HCT116 (cell line): ENCODE results near the gene FAM13A. TPM values are rescaled to one million over a fixed set of nuclear protein-coding genes. Genes with fewer than 3 reads are reported as not detected.

ENCODE experiments used
- ATAC-seq: fragments of 200-7000 bp; cut with Tn5 transposase; 2 replicates; pipeline ENCODE4 v1.9.1; 2020; ENCODE audit warnings: mild to moderate bottlenecking, moderate library complexity
- BruUV-seq: library from RNA; stranded (reverse); fragments of 400-500 nt; replicated peaks from 2 replicates; lab custom pipeline; 2021; lab: Mats Ljungman, UMichigan
- CTCF ChIA-PET: fragments of 300-600 bp; sonication (Branson Sonifier 250); formaldehyde crosslinking; loops from one replicate; lab custom pipeline; 2021; ENCODE audit warnings: antibody characterized with exemption; lab: Charles Lee
- POLR2A ChIA-PET: fragments of 300-600, 350-600 bp; sonication (Branson Sonifier 250); formaldehyde crosslinking; loops from one replicate; lab custom pipeline; 2021; ENCODE audit warnings: antibody characterized with exemption; lab: Charles Lee
- RAD21 ChIA-PET, 2 experiments: fragments of 300-600 bp; sonication (Branson Sonifier 250); formaldehyde crosslinking; loops; one replicate each; lab custom pipeline; 2023; ENCODE audit warnings: low total read pairs in 2 of 2; ENCODE audit not compliant: uncharacterized antibody in 2 of 2, unreplicated experiment in 2 of 2, low non-redundant PET in 1 of 2; lab: Charles Lee
- DNase-seq: peaks from one replicate; pipeline ENCODE4 v3.0.0-alpha.2; 2010; ENCODE audit warnings: low read depth, low spot score
- H2AFZ ChIP-seq: fragments of 200-600 bp; shearing (Covaris generic), sonication (generic); 2 replicates; pipeline ENCODE4 v1.6.1; 2017; ENCODE audit warnings: low read depth, mixed run types, mixed read lengths, antibody characterized with exemption, low read length; ENCODE audit not compliant: poor library complexity, severe bottlenecking
- H3K27ac ChIP-seq: 2 replicates; pipeline ENCODE4 v1.5.1; 2012; ENCODE audit warnings: low read depth, low read length
- H3K27me3 ChIP-seq: fragments of 200-600 bp; sonication (generic); 2 replicates; pipeline ENCODE4 v1.6.1; 2016; ENCODE audit warnings: mixed run types, low read length, mixed read lengths; ENCODE audit not compliant: insufficient read depth
- H3K36me3 ChIP-seq, 2 experiments: fragments of 200-500 bp in 1 of 2; fragments of 200-600 bp in 1 of 2; sonication (Bioruptor generic) in 1 of 2; sonication (generic) in 1 of 2; 2 replicates each; pipeline versions ENCODE4 v1.5.1 to v1.6.1; 2014 to 2016; ENCODE audit warnings: low read length in 2 of 2, inconsistent platforms in 1 of 2, mixed read lengths in 1 of 2, mixed run types in 1 of 2; ENCODE audit not compliant: insufficient read depth in 2 of 2, control insufficient read depth in 1 of 2
- H3K4me1 ChIP-seq, 2 experiments: fragments of 200-600 bp in 1 of 2; sonication (generic) in 1 of 2; 2 replicates each; pipeline versions ENCODE4 v1.5.1 to v1.6.1; 2012 to 2017; ENCODE audit warnings: low read length in 2 of 2, inconsistent platforms in 1 of 2, mild to moderate bottlenecking in 1 of 2, mixed read lengths in 1 of 2, mixed run types in 1 of 2, moderate library complexity in 1 of 2; ENCODE audit not compliant: insufficient read depth in 2 of 2, control insufficient read depth in 1 of 2
- H3K4me2 ChIP-seq: fragments of 200-600 bp; sonication (generic); 2 replicates; pipeline ENCODE4 v1.6.1; 2017; ENCODE audit warnings: mixed run types, low read length, mixed read lengths
- H3K4me3 ChIP-seq, 2 experiments: fragments of 200-600 bp in 1 of 2; sonication (generic) in 1 of 2; replicated peaks in 1 of 2; 2 replicates each; pipeline ENCODE4 v1.5.1; 2011 to 2016; ENCODE audit warnings: low read length in 2 of 2, control low read depth in 1 of 2, low read depth in 1 of 2, mild to moderate bottlenecking in 1 of 2, mixed read lengths in 1 of 2, mixed run types in 1 of 2
- H3K79me2 ChIP-seq: fragments of 200-600 bp; sonication (generic); 2 replicates; pipeline ENCODE4 v1.6.1; 2017; ENCODE audit warnings: mild to moderate bottlenecking, mixed run types, low read length, moderate library complexity, mixed read lengths; ENCODE audit not compliant: insufficient read depth
- H3K9ac ChIP-seq: fragments of 200-600 bp; sonication (generic); 2 replicates; pipeline ENCODE4 v1.6.1; 2016; ENCODE audit warnings: low read length, mixed read lengths
- H3K9me2 ChIP-seq: fragments of 200-600 bp; sonication (generic), shearing (Covaris generic); 2 replicates; pipeline ENCODE4 v1.6.1; 2017; ENCODE audit warnings: mixed run types, mild to moderate bottlenecking, moderate library complexity; ENCODE audit not compliant: insufficient read depth
- H3K9me3 ChIP-seq, 2 experiments: fragments of 200-500 bp in 1 of 2; fragments of 200-600 bp in 1 of 2; sonication (Bioruptor generic) in 1 of 2; sonication (generic) in 1 of 2; 2 replicates each; pipeline ENCODE4 v1.6.1; 2014 to 2017; ENCODE audit warnings: low read length in 2 of 2, mixed read lengths in 2 of 2, inconsistent platforms in 1 of 2, low read depth in 1 of 2, mild to moderate bottlenecking in 1 of 2, mixed run types in 1 of 2, moderate library complexity in 1 of 2; ENCODE audit not compliant: control insufficient read depth in 1 of 2, insufficient read depth in 1 of 2
- H4K20me1 ChIP-seq: fragments of 200-600 bp; sonication (generic), shearing (Covaris generic); 2 replicates; pipeline ENCODE4 v1.6.1; 2017; ENCODE audit warnings: mixed run types, mild to moderate bottlenecking, moderate library complexity; ENCODE audit not compliant: insufficient read depth
- ATF3 ChIP-seq: IDR thresholded peaks from 2 replicates; pipeline ENCODE4 v1.6.1; 2012
- CBX3 ChIP-seq: IDR thresholded peaks from 2 replicates; pipeline ENCODE4 v1.6.1; 2012; ENCODE audit warnings: low read depth
- CEBPB ChIP-seq: IDR thresholded peaks from 2 replicates; pipeline ENCODE4 v1.6.1; 2012; ENCODE audit warnings: low read depth
- EZH2 ChIP-seq: fragments of 200-600 bp; sonication (generic); IDR thresholded peaks from 2 replicates; pipeline ENCODE4 v1.6.1; 2017; ENCODE audit warnings: antibody characterized with exemption, mixed run types
- EZH2phosphoT487 ChIP-seq: fragments of 200-600 bp; IDR thresholded peaks from 2 replicates; pipeline ENCODE4 v1.6.1; 2018; ENCODE audit warnings: antibody characterized with exemption, borderline replicate concordance
- FOSL1 ChIP-seq: IDR thresholded peaks from 2 replicates; pipeline ENCODE4 v1.6.1; 2012; ENCODE audit warnings: low read depth
- JUND ChIP-seq: IDR thresholded peaks from 2 replicates; pipeline ENCODE4 v1.6.1; 2012
- MAX ChIP-seq: IDR thresholded peaks from 2 replicates; pipeline ENCODE4 v1.6.1; 2012
- POLR2A ChIP-seq: IDR thresholded peaks from 2 replicates; pipeline ENCODE4 v1.7.0; 2011; ENCODE audit warnings: borderline replicate concordance; ENCODE audit not compliant: insufficient read depth, insufficient read length; ENCODE audit errors: extremely low read depth
- POLR2AphosphoS5 ChIP-seq: IDR thresholded peaks from 2 replicates; pipeline ENCODE4 v1.6.1; 2011; ENCODE audit warnings: mild to moderate bottlenecking, low read depth, low read length, moderate library complexity
- RAD21 ChIP-seq: IDR thresholded peaks from 2 replicates; pipeline ENCODE4 v1.6.1; 2012; ENCODE audit warnings: low read depth, mild to moderate bottlenecking
- SIN3A ChIP-seq: IDR thresholded peaks from 2 replicates; pipeline ENCODE4 v1.6.1; 2012; ENCODE audit warnings: low read depth
- SP1 ChIP-seq: IDR thresholded peaks from 2 replicates; pipeline ENCODE4 v1.6.1; 2012; ENCODE audit warnings: low read depth
- SRF ChIP-seq: IDR thresholded peaks from 2 replicates; pipeline ENCODE4 v1.6.1; 2012; ENCODE audit warnings: low read depth
- TCF7L2 ChIP-seq: IDR thresholded peaks from 2 replicates; pipeline ENCODE4 v1.7.0; 2011; ENCODE audit warnings: borderline replicate concordance, inconsistent platforms; ENCODE audit not compliant: insufficient read depth, insufficient read length; ENCODE audit errors: extremely low read depth
- YY1 ChIP-seq: IDR thresholded peaks from 2 replicates; pipeline ENCODE4 v1.6.1; 2011; ENCODE audit warnings: low read length, low read depth, moderate library complexity, mild to moderate bottlenecking; ENCODE audit not compliant: insufficient replicate concordance; ENCODE audit errors: extremely low read depth
- ZBTB33 ChIP-seq: IDR thresholded peaks from 2 replicates; pipeline ENCODE4 v1.6.1; 2011; ENCODE audit warnings: mild to moderate bottlenecking, low read length, moderate library complexity; ENCODE audit not compliant: insufficient replicate concordance; ENCODE audit errors: extremely low read depth
- ZFX ChIP-seq: fragments of 450-650 bp; IDR thresholded peaks from 2 replicates; pipeline ENCODE4 v1.6.1; 2017
- intact Hi-C: fragments of 100-400 bp; cut with micrococcal nuclease; formaldehyde crosslinking; loops from 2 replicates; pipeline ENCODE4 v1.10.0; 2022
- total RNA-seq: library from RNA; stranded (reverse); gene quantifications from one replicate; pipeline ENCODE4 v1.2.1, GENCODE V29; 2021; ENCODE audit not compliant: unreplicated experiment

The FAM13A gene
- total RNA-seq, 1 experiment from 2014 or later: 17.2 TPM

GRCh38 chr4:88697141-88697540 is 359.8 kb downstream of the FAM13A start:
- no peaks in the 10 kb centered on the region for H4K20me1 ChIP-seq
- no peak for DNase-seq
- no peaks in the 10 kb centered on the region for H3K27me3 ChIP-seq
- no peaks in the 10 kb centered on the region for H3K79me2 ChIP-seq
- ChIA-PET RAD21 (no interaction called here), CTCF (interaction anchor here (1.7 kb wide), 1 partner anchor 158 kb away, joined by 5 read pairs; no protein-coding TSS in a partner anchor), POLR2A (no interaction called here)
- peak overlapping the region; percentile 32 for H3K9ac ChIP-seq
- intact Hi-C loops: no loop called here
- H3K9me3 ChIP-seq: no peaks in the 10 kb centered on the region
- peak; percentile 19; the same call in 1 of the 2 replicates for ATAC-seq
- H3K4me3 ChIP-seq: peak overlapping the region; percentile 59 to 64
- peak overlapping the region; percentile 30 for H2AFZ ChIP-seq
- H3K36me3 ChIP-seq: no peaks in the 10 kb centered on the region
- H3K4me1 ChIP-seq: peaks cover 0 to 5% of the 10 kb centered on the region in 2 experiments; a peak in 1 of 4 replicates
- no peak overlapping the region for H3K27ac ChIP-seq
- no peaks in the 10 kb centered on the region for H3K9me2 ChIP-seq
- TF ChIP-seq YY1: no peak
- TF ChIP-seq EZH2: no peak
- TF ChIP-seq CEBPB: no peak
- TF ChIP-seq TCF7L2: no peak
- TF ChIP-seq ZBTB33: no peak
- TF ChIP-seq CBX3: no peak
- TSS peak; percentile 81 for BruUV-seq
- peak overlapping the region; percentile 85 for H3K4me2 ChIP-seq

GRCh38 chr4:88696630-88697029 is 360.4 kb downstream of the FAM13A start:
- H3K9ac ChIP-seq: no peak overlapping the region
- TF ChIP-seq ZFX: no peak
- TF ChIP-seq SP1: no peak
- TF ChIP-seq FOSL1: no peak
- TF ChIP-seq SRF: no peak
- TF ChIP-seq SIN3A: no peak
- TF ChIP-seq YY1: no peak
- TF ChIP-seq JUND: no peak
- TF ChIP-seq CEBPB: no peak
- no peak for TF ChIP-seq POLR2A
- TF ChIP-seq CBX3: no peak
- no peak for TF ChIP-seq MAX
- TF ChIP-seq EZH2: no peak
- no peak for TF ChIP-seq TCF7L2
- no peak for TF ChIP-seq POLR2AphosphoS5
- no peak for TF ChIP-seq EZH2phosphoT487
- TF ChIP-seq ATF3: no peak
- TF ChIP-seq RAD21: no peak

More at GRCh38 chr4:88696630-88697029, 360.4 kb downstream of the FAM13A start:
- Histone ChIP-seq H3K4me2 (peak overlapping the region; percentile 85), H3K79me2 (no peaks in the 10 kb centered on the region), H4K20me1 (no peaks in the 10 kb centered on the region), H3K9me2 (no peaks in the 10 kb centered on the region), H3K4me3 (peak overlapping the region in 1 of 2 experiments; percentile 64; a peak in 2 of 4 replicates), H3K27me3 (no peaks in the 10 kb centered on the region), H3K27ac (no peak overlapping the region), H3K4me1 (peaks cover 0 to 5% of the 10 kb centered on the region in 2 experiments; a peak in 1 of 4 replicates), H2AFZ (no peak overlapping the region), H3K9me3 (no peaks in the 10 kb centered on the region), H3K36me3 (no peaks in the 10 kb centered on the region)
- BruUV-seq: no TSS peak
- DNase-seq (no peak), ATAC-seq (no peak)
- RAD21 ChIA-PET: no interaction called here
- POLR2A ChIA-PET: no interaction called here
- CTCF ChIA-PET: interaction anchor here (1.7 kb wide), 1 partner anchor 157 kb away, joined by 5 read pairs; no protein-coding TSS in a partner anchor
- intact Hi-C loops: no loop called here
